Activated CD4-positive, alpha-beta T cell treated with anti-CD3 and anti-CD28 coated beads, Interleukin-2, amount 50 U/mL, for 48 hours (primary cell): ENCODE data around the gene RNASET2.
A peak's percentile ranks its signal among the peaks of the same experiment; 100 is the strongest.
"Not testable (repeated sequence)": the region's sequence is repeated elsewhere in the genome, so short reads cannot be mapped to it uniquely, and the experiment has no call there.

Source experiments
- DNase-seq, 2 experiments: peaks; one replicate each; pipeline ENCODE4 v3.0.0-alpha.2; 2020

RNASET2 gene

DNA sequence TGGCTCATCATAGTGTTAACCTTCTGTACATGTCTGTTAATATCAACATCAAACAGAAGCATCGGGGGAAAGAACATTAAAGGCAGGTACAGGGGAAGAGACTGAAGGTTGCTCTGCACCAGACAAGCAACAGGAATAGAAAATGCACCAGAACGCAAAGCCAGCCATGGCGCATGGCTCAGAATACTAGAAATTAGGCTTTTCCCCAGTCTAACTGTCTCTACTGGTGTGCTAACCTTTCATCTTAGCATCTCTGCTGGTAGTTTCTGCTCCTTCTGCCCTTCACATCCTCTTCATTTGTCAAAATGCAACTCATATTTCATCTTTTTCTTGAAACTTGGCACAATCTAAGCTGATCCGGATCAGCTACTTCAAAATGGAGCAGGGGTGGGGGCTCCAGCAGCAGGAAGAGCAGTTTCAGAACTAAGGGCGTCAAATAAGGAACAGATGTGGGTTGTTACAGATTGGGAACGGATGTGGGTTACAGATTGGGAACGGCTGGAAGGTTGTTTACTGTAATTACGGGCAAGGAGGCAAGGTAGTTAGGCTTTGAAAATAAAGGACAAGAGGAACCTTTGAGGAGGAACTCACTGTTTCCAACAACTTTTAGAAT is 13.1 kb upstream of the RNASET2 start:
- DNase-seq = no peak

DNA sequence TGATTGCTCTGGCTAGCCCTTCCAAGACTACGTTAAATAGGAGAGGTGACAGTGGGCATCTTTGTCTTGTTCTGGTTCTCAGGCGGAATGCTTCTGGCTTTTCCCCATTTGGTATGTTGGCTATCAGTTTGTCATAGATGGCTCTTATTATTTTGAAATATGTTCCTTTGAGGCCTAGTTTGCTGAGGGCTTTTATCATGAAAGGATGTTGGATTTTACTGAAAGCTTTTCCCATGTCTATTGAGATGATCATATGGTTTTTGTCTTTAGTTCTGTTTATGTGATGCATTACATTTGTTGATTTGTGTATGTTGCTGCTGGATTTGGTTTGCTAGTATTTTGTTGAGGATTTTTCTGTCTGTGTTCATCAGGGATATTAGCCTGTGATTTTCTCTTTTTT is 9.9 kb upstream of the RNASET2 start:
- no peak for DNase-seq

- no peak for DNase-seq
Observed at GRCh38 chr6:166960609-166960978, 4.2 kb upstream of the RNASET2 start.

DNA sequence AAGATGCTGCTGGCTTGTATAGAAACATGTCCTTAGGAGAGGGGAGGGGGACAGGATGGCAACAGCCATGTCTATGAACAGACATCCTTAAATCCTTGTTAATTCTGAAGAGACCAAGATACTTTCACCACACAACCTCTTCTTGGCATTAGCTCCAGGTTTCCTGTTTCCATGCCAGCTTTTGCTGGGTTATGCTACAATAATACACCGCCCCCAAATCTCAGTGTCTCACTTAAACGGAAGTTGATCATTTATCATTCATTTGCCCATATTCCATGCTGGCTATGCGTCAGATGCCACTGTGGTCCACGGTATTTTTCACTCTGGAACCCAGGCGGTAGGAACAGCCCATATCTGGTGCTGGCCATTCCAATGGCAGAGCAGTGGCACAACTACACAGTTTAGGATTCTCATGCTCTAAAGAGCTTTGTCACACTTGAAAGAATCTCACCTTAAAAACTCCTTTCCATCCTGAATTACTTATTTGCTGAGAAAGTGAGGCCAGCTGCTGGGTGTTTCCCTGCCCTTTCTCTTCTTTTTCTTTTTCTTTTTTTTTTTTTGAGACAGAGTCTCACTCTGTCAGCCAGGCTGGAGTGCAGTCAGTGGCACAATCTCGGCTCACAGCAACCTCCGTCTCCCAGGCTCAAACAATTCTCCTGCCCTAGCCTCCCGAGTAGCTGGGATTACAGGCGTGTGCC is 3.7 kb upstream of the RNASET2 start:
- DNase-seq = no peak

GRCh38 chr6:166958926-166959861 is 2.8 kb upstream of the RNASET2 start:
- peak in 1 of 2 experiments; percentile 45 for DNase-seq

DNA sequence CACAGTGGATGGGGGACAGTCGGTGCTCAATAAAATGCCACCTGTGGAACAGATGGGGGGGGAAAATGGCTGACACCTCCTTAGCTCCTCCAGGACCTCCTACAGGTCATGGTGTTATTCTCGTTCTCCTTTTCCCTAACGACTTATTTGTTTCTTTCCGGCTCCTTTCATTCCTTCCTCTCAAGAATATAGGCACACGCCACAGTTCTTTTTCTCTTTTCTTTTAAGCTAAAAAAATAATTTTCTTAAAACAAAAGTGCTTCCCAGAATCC is 1.4 kb upstream of the RNASET2 start:
- no peak for DNase-seq

- DNase-seq = peak; percentile 63 to 70
Observed at GRCh38 chr6:166957087-166957804, 896 bp upstream of the RNASET2 start.

DNA sequence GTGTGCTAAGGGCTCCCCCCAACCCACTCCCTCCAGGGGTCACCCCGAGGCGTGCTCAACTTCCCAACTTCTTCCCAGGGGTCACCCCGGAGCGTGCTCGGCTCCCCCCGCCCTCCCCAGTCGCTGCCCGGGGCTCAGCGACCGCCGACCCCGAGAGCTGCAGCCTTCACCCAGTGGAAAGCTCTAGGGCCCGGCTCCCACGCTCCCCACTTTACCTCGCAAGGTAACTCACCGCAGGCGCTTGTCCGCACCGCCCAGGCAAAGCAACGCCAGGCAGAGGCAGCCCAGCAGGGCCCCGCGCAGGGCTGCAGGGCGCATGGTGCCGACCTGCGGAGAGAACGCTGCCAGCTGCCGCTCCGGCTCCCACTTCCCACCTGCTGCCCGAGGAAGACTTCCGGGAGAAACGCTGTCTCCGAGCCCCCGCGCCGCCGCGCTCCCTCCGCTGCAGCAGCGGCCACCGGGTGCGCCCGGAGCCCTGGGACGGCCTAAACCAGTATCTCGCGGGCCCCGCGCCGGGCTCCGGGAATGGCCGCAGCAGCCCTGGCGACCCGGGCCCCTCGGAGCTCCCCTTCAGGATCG is 396 bp downstream of the RNASET2 start:
- no peak for DNase-seq

DNA sequence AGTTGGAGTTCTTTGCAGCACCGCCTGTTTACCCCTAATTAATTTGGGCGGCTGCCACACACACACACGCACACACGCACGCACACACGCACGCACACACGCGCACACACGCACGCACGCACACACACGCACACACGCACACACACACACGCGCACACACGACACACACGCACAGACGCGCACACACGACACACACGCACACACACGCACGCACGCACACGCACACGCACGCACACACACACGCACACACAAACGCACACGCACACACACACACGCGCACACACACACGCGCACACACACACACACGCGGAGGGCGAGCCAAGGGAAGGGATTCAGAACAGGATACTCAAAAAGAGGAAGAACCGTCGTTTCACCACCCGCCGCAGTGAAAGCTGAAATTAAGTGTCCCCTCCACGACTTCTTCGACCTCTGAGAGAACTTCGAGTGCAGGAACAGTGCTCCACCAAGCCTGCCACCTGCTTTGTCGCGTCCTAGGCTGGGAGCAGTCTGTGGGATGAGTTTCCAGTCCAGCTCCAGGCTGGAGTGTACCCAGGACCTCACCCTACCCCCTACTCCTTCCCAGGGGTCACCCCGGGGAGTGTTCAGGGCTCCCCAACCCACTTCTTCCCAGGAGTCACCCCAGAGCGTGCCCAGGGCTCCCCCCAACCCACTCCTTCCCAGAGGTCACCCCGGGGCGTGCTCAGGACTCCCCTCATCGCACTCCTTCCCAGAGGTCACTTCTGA is 1.1 kb downstream of the RNASET2 start:
- peak in 1 of 2 experiments; percentile 46 for DNase-seq

- DNase-seq = no peak
Observed at GRCh38 chr6:166954118-166954713, 2.1 kb downstream of the RNASET2 start.

DNA sequence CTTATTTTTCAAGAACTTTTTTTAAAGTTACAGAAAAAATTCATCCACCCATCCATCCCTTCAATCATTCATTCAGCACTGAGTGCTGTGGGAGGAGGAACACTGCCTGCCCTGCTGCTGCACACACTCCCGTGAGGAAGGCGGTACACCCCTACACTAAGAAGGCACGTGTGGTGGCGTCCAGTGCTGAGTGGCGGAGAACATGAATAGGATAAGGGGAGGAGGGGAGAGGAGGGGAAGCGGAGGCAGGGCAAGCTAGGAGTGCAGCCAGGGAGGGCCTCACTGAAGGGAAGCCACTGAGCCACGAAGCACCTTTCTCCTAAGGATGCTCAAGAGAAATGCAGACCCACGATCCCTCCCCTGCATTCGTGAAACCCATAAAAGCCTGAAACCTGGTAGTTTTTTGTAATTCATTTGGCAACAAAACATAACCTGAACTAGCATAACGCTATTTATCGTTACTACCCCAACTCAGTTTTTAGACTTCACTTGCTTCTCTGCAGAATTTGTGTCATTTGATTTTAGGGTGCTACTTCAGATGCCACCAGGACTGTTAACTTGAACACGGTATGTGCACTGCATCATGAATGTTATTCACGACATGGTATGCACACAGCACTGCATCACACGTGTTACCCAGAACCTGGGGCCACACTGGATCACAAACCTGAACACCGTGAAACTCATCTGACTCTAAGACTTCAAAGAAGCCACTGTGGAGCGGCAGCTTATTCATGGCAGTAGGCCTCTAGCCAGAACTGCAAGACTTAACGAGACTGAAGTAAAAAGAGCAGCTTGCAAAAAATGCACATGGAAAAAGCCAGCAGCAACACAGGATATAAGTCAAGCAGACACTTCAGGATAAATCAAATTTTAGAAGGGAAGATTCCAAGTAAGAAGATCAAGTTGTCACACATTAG is 3.5 kb downstream of the RNASET2 start:
- DNase-seq = peak in 1 of 2 experiments; percentile 56

GRCh38 chr6:166952121-166952520 is 4.2 kb downstream of the RNASET2 start:
- DNase-seq = peak in 1 of 2 experiments; percentile 37

- DNase-seq = no peak
Observed at GRCh38 chr6:166951670-166952060, 4.7 kb downstream of the RNASET2 start.

DNA sequence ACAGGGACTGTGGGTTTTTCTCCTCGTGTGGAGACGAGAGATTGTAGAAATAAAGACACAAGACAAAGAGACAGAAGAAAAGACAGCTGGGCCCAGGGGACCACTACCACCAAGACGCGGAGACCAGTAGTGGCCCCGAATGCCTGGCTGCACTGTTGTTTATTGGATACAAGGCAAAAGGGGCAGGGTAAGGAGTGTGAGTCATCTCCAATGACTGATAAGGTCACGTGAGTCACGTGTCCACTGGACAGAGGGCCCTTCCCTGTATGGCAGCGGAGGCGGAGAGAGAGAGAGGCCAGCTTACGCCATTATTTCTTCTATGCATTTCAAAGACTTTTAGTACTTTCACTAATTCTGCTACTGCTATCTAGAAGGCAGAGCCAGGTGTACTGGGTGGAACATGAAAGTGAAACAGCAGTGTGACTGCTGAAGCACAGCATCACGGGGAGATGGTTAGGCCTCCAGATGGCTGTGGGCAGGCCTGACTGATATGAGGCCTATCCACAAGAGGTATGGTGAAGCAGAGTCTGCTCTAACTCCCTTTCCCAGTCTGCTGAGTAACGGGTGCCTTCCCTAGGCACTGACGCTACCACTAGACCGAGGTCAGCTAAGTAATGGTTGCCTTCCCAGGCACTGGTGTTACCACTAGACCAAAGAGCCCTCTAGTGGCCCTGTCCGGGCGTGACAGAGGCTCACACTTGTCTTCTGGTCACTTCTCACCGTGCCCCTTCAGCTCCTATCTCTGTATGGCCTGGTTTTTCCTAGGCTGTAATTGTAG is 5.3 kb downstream of the RNASET2 start:
- DNase-seq = peak; percentile 77 to 85

GRCh38 chr6:166950443-166950821 is 5.9 kb downstream of the RNASET2 start:
- DNase-seq = peak in 1 of 2 experiments; percentile 38

- DNase-seq = peak in 1 of 2 experiments; percentile 34
Observed at GRCh38 chr6:166949528-166950442, 6.6 kb downstream of the RNASET2 start.

GRCh38 chr6:166948724-166949123 is 7.6 kb downstream of the RNASET2 start:
- DNase-seq = not testable (repeated sequence)

GRCh38 chr6:166947251-166947650 is 9.1 kb downstream of the RNASET2 start:
- DNase-seq = no peak

- no peak for DNase-seq
Observed at GRCh38 chr6:166946125-166946524, 10.2 kb downstream of the RNASET2 start.
